GM23338 (cell line): ENCODE data around the gene RICTOR. TPM values are rescaled to one million over a fixed set of nuclear protein-coding genes. Genes with fewer than 3 reads are reported as not detected.

Experiments used
- ATAC-seq: fragments of 200-7000 bp; cut with Tn5 transposase; 3 replicates; pipeline ENCODE4 v1.9.1; 2020
- DNase-seq: peaks from one replicate; pipeline ENCODE4 v3.0.0-alpha.2; 2015; ENCODE audit warnings: low spot score
- H2AFZ ChIP-seq: fragments of 200-600 bp; sonication (generic); 2 replicates; pipeline ENCODE4 v1.8.0; 2016; ENCODE audit warnings: antibody characterized with exemption, mild to moderate bottlenecking, moderate library complexity
- H3F3A ChIP-seq: fragments of 200-600 bp; sonication (generic); replicated peaks from 2 replicates; pipeline ENCODE4 v1.8.0; 2017; ENCODE audit warnings: antibody characterized with exemption, mixed run types, low read depth
- H3K27ac ChIP-seq: fragments of 200-600 bp; sonication (generic); 2 replicates; pipeline ENCODE4 v1.6.1; 2016; ENCODE audit warnings: low read depth
- H3K27me3 ChIP-seq: fragments of 200-600 bp; sonication (generic); 2 replicates; pipeline ENCODE4 v1.8.0; 2016; ENCODE audit warnings: mild to moderate bottlenecking, mixed run types, moderate library complexity; ENCODE audit not compliant: insufficient read depth
- H3K36me3 ChIP-seq: fragments of 200-600 bp; sonication (generic); 2 replicates; pipeline ENCODE4 v1.8.0; 2016; ENCODE audit warnings: mild to moderate bottlenecking; ENCODE audit not compliant: insufficient read depth
- H3K4me1 ChIP-seq: fragments of 200-600 bp; sonication (generic); 2 replicates; pipeline ENCODE4 v1.8.0; 2016; ENCODE audit warnings: mild to moderate bottlenecking, moderate library complexity; ENCODE audit not compliant: insufficient read depth
- H3K4me2 ChIP-seq: fragments of 200-600 bp; sonication (generic); 2 replicates; pipeline ENCODE4 v1.7.1; 2017; ENCODE audit warnings: mixed run types
- H3K4me3 ChIP-seq: fragments of 200-600 bp; sonication (generic); 2 replicates; pipeline ENCODE4 v1.6.1; 2016; ENCODE audit warnings: mixed run types
- H3K79me2 ChIP-seq: fragments of 200-600 bp; sonication (generic); replicated peaks from 2 replicates; pipeline ENCODE4 v1.8.0; 2017; ENCODE audit warnings: mild to moderate bottlenecking; ENCODE audit not compliant: insufficient read depth
- H3K9me2 ChIP-seq: fragments of 200-600 bp; sonication (generic); 2 replicates; pipeline ENCODE4 v1.8.0; 2017; ENCODE audit not compliant: insufficient read depth
- H4K20me1 ChIP-seq: fragments of 200-600 bp; sonication (generic); replicated peaks from 2 replicates; pipeline ENCODE4 v1.8.0; 2017; ENCODE audit warnings: mild to moderate bottlenecking; ENCODE audit not compliant: insufficient read depth
- H3K27ac Mint-ChIP-seq: 2 replicates; pipeline ENCODE4 v1.8.0; 2020; ENCODE audit warnings: inconsistent platforms, mild to moderate bottlenecking, moderate library complexity, mixed read lengths
- H3K27me3 Mint-ChIP-seq: 3 replicates; pipeline ENCODE4 v1.8.0; 2022; ENCODE audit warnings: low read depth, mild to moderate bottlenecking, moderate library complexity, mixed read lengths, inconsistent platforms; ENCODE audit not compliant: insufficient read depth, poor library complexity
- H3K36me3 Mint-ChIP-seq: 3 replicates; pipeline ENCODE4 v1.8.0; 2021; ENCODE audit warnings: low read depth, mild to moderate bottlenecking, inconsistent platforms, moderate library complexity, mixed read lengths
- H3K4me1 Mint-ChIP-seq: 3 replicates; pipeline ENCODE4 v1.8.0; 2020; ENCODE audit warnings: mild to moderate bottlenecking, inconsistent platforms, mixed read lengths
- H3K4me3 Mint-ChIP-seq: 3 replicates; pipeline ENCODE4 v1.8.0; 2021; ENCODE audit warnings: moderate library complexity, mild to moderate bottlenecking, inconsistent platforms, mixed read lengths
- H3K9me3 Mint-ChIP-seq: 3 replicates; pipeline ENCODE4 v1.8.0; 2020; ENCODE audit warnings: moderate library complexity, mild to moderate bottlenecking, inconsistent platforms, mixed read lengths
- ETS1 ChIP-seq: IDR thresholded peaks from 2 replicates; pipeline ENCODE4 v1.6.1; 2016; ENCODE audit warnings: antibody characterized with exemption
- JUNB ChIP-seq: IDR thresholded peaks from one replicate; pipeline ENCODE4 v1.6.1; 2016; ENCODE audit warnings: antibody characterized with exemption; ENCODE audit not compliant: unreplicated experiment
- POLR2AphosphoS5 ChIP-seq: IDR thresholded peaks from 2 replicates; pipeline ENCODE4 v1.6.1; 2016; ENCODE audit warnings: antibody characterized with exemption, low read depth
- ZNF462 ChIP-seq: fragments of 250-450 bp; sonication (Bioruptor Pico); IDR thresholded peaks from 2 replicates; pipeline ENCODE4 v1.5.0; 2020; ENCODE audit warnings: mild to moderate bottlenecking, moderate library complexity
- polyA plus RNA-seq: library from polyadenylated mRNA; unstranded; fragments of >200 nt; fragmentation: Nextera tagmentation; extraction: Ambion mirVana; gene quantifications from 2 replicates; pipeline ENCODE4 v1.2.1, GENCODE V29; 2016
- total RNA-seq: library from RNA; depleted of rRNA; stranded (reverse); fragments of >200 nt; shearing (Covaris generic); gene quantifications from 2 replicates; pipeline ENCODE4 v1.2.3, GENCODE V29; 2014
- TF ChIP-seq, protein P1 (sequence below), 2 experiments: fragments of 200-600 bp in 1 of 2; sonication (generic) in 1 of 2; conservative IDR thresholded peaks; 2 replicates each; pipeline versions ENCODE4 v1.5.1 to v1.6.1; 2016 to 2017; ENCODE audit warnings: antibody characterized with exemption in 2 of 2, low read depth in 2 of 2, mild to moderate bottlenecking in 2 of 2, moderate library complexity in 1 of 2

Gene RICTOR
- total and polyA plus RNA-seq, 2 experiments from 2014 or later, result 9.9 to 27.4 TPM

DNA sequence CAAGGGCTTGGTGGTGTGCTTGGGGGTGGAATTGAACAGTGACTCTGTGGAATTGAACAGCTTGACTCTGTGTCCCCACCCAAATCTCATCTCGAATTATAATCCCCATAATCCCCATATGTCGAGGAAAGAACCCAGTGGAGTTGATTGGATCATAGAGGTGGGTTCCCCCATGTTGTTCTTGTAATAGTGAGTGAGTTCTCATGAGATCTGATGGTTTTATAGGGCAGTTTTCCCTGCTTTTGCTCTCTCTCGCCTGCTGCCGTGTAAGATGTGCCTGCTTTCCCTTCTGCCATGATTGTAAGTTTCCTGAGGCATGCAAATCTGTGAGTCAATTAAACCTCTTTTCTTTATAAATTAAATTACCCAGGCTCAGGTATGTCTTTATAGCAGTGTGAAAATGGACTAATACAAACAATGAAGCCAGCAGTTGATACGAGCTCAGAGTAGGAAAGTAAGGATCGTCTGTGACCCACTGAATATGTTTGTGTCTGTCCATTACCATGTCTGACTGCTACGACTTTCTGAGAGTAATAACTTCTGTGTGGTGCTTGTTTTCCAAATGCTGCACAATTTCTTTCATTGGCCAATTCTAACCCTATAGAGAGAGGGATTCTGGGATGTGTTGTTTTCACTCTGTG, 17.9 kb upstream of the RICTOR start (continued):
- TF ChIP-seq ZNF462 (CRISPR knock-in tag), result no peak

DNA sequence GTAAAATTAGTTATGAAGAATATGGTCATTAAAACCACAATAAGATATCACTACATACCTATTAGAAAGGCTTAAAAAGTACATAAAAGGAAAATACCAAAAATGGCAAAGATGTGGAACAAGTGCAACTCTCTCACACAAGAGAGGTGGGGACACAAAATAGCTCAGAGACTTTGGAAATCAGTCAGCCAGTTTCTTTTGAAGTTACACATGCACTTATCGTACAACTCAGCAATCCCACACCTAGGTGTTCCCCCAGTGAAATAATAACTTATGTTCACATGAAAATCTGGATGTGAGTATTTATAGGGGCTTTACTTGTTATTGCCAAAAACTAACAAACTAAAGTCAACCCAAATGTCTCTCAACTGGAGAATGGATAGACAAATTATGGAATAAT, 9.8 kb upstream of the RICTOR start:
- H2AFZ ChIP-seq, result no peak overlapping the region
- H3F3A ChIP-seq, result no peaks in the 10 kb centered on the region
- H3K79me2 ChIP-seq, result no peaks in the 10 kb centered on the region
- H3K9me2 ChIP-seq, result no peaks in the 10 kb centered on the region; the same call in 1 of the 2 replicates
- no peak for ATAC-seq
- H3K27ac ChIP-seq, result no peak overlapping the region
- no peaks in the 10 kb centered on the region for H4K20me1 ChIP-seq
- H3K36me3 ChIP-seq, result no peaks in the 10 kb centered on the region
- H3K4me2 ChIP-seq, result no peak overlapping the region
- no peaks in the 10 kb centered on the region; the same call in 2 of the 3 replicates for H3K9me3 Mint-ChIP-seq
- no peak overlapping the region for H3K27ac Mint-ChIP-seq
- no peaks in the 10 kb centered on the region for H3K4me1 Mint-ChIP-seq
- no peaks in the 10 kb centered on the region for H3K36me3 Mint-ChIP-seq
- no peak overlapping the region for H3K4me3 ChIP-seq
- no peak overlapping the region for H3K4me3 Mint-ChIP-seq
- no peaks in the 10 kb centered on the region for H3K4me1 ChIP-seq
- H3K27me3 ChIP-seq, result no peaks in the 10 kb centered on the region
- peaks cover 6% of the 10 kb centered on the region for H3K27me3 Mint-ChIP-seq
- DNase-seq, result no peak
- TF ChIP-seq, protein P1, sequence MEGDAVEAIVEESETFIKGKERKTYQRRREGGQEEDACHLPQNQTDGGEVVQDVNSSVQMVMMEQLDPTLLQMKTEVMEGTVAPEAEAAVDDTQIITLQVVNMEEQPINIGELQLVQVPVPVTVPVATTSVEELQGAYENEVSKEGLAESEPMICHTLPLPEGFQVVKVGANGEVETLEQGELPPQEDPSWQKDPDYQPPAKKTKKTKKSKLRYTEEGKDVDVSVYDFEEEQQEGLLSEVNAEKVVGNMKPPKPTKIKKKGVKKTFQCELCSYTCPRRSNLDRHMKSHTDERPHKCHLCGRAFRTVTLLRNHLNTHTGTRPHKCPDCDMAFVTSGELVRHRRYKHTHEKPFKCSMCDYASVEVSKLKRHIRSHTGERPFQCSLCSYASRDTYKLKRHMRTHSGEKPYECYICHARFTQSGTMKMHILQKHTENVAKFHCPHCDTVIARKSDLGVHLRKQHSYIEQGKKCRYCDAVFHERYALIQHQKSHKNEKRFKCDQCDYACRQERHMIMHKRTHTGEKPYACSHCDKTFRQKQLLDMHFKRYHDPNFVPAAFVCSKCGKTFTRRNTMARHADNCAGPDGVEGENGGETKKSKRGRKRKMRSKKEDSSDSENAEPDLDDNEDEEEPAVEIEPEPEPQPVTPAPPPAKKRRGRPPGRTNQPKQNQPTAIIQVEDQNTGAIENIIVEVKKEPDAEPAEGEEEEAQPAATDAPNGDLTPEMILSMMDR (conservative IDR thresholded peaks at IDR 0.05; ENCODE audit: low read depth in 2 of 2), result no peak
- no peak for TF ChIP-seq ETS1
- no peak for TF ChIP-seq POLR2AphosphoS5
- no peak for TF ChIP-seq JUNB
- no peak for TF ChIP-seq ZNF462 (CRISPR knock-in tag)
